ENCODE results near the gene MAP3K4. TPM values are rescaled to one million over a fixed set of nuclear protein-coding genes. Genes with fewer than 3 reads are reported as not detected.

The MAP3K4 gene
- total RNA-seq, 3 donors from 2014 or later: 24.6 to 49.2 (median 45.2) TPM

- H3K9me3 ChIP-seq: no peaks in the 10 kb centered on the region
Measured at GRCh38 chr6:161031721-161032495, 40.3 kb downstream of the MAP3K4 start.

GRCh38 chr6:161033667-161034066, 42.1 kb downstream of the MAP3K4 start:
- intact Hi-C loops (cut with DNase I; ENCODE audit: low total_unique reads): no loop called here
- Histone ChIP-seq H3K27me3 (no peaks in the 10 kb centered on the region), H3K9me3 (no peaks in the 10 kb centered on the region), H3K27ac (no peak overlapping the region), H3K36me3 (no peaks in the 10 kb centered on the region), H3K4me3 (no peak overlapping the region), H3K4me1 (no peaks in the 10 kb centered on the region)
- no peak for TF ChIP-seq POLR2AphosphoS5 (IDR thresholded peaks at IDR 0.05)
- no peak for TF ChIP-seq CTCF (IDR thresholded peaks at IDR 0.05)
- no peak for TF ChIP-seq POLR2A (IDR thresholded peaks at IDR 0.05)
- DNase-seq (ENCODE audit: low spot score in 2 of 2): no peak

More at GRCh38 chr6:161031721-161032495, 40.3 kb downstream of the MAP3K4 start:
- no peak for TF ChIP-seq POLR2A (IDR thresholded peaks at IDR 0.05)
- TF ChIP-seq CTCF (IDR thresholded peaks at IDR 0.05): no peak
- TF ChIP-seq POLR2AphosphoS5 (IDR thresholded peaks at IDR 0.05): no peak
- DNase-seq (ENCODE audit: low spot score in 2 of 2): no peak
- Histone ChIP-seq H3K4me3 (no peak overlapping the region), H3K4me1 (no peaks in the 10 kb centered on the region), H3K27me3 (no peaks in the 10 kb centered on the region), H3K36me3 (no peaks in the 10 kb centered on the region), H3K27ac (peak overlapping the region; percentile 4 to 43)
- intact Hi-C loops (cut with DNase I; ENCODE audit: low total_unique reads): no loop called here

- no peak overlapping the region for H3K27ac ChIP-seq
- no peaks in the 10 kb centered on the region for H3K36me3 ChIP-seq
- H3K4me3 ChIP-seq: no peak overlapping the region
- no peaks in the 10 kb centered on the region for H3K9me3 ChIP-seq
- intact Hi-C loops (cut with DNase I; ENCODE audit: low total_unique reads): no loop called here
- H3K27me3 ChIP-seq: no peaks in the 10 kb centered on the region
- TF ChIP-seq POLR2AphosphoS5 (IDR thresholded peaks at IDR 0.05): no peak
- TF ChIP-seq CTCF (IDR thresholded peaks at IDR 0.05): no peak
- TF ChIP-seq POLR2A (IDR thresholded peaks at IDR 0.05): no peak
- no peaks in the 10 kb centered on the region for H3K4me1 ChIP-seq
- no peak for DNase-seq (ENCODE audit: low spot score in 2 of 2)
Measured at GRCh38 chr6:161035182-161035980, 43.8 kb downstream of the MAP3K4 start.

GRCh38 chr6:161035981-161036263, 44.4 kb downstream of the MAP3K4 start:
- no peaks in the 10 kb centered on the region for H3K27me3 ChIP-seq
- no peaks in the 10 kb centered on the region for H3K4me1 ChIP-seq
- no peaks in the 10 kb centered on the region for H3K36me3 ChIP-seq
- H3K4me3 ChIP-seq: no peak overlapping the region
- no peak overlapping the region for H3K27ac ChIP-seq
- no peak for DNase-seq (ENCODE audit: low spot score in 2 of 2)
- no peaks in the 10 kb centered on the region for H3K9me3 ChIP-seq
- intact Hi-C loops (cut with DNase I; ENCODE audit: low total_unique reads): no loop called here
- no peak for TF ChIP-seq CTCF (IDR thresholded peaks at IDR 0.05)
- TF ChIP-seq POLR2AphosphoS5 (IDR thresholded peaks at IDR 0.05): no peak
- TF ChIP-seq POLR2A (IDR thresholded peaks at IDR 0.05): no peak

- H3K9me3 ChIP-seq: no peaks in the 10 kb centered on the region
- H3K36me3 ChIP-seq: no peaks in the 10 kb centered on the region
- TF ChIP-seq POLR2AphosphoS5 (IDR thresholded peaks at IDR 0.05) (no peak), CTCF (IDR thresholded peaks at IDR 0.05) (no peak), POLR2A (IDR thresholded peaks at IDR 0.05) (no peak)
- intact Hi-C loops (cut with DNase I; ENCODE audit: low total_unique reads): no loop called here
- no peak for DNase-seq (ENCODE audit: low spot score in 2 of 2)
- H3K4me1 ChIP-seq: no peaks in the 10 kb centered on the region
- no peak overlapping the region for H3K4me3 ChIP-seq
- no peaks in the 10 kb centered on the region for H3K27me3 ChIP-seq
- H3K27ac ChIP-seq: peak overlapping the region; percentile 77 to 78
Measured at GRCh38 chr6:161037873-161038228, 46.3 kb downstream of the MAP3K4 start.

Data from breast epithelium (tissue), 4 donors.